Type B pancreatic cell (in vitro differentiated cells): ENCODE results near the gene CPNE1. TPM values are rescaled to one million over a fixed set of nuclear protein-coding genes. Genes with fewer than 3 reads are reported as not detected.

ENCODE experiments used
- DNase-seq: peaks from one replicate; pipeline ENCODE4 v3.0.0; 2021; ENCODE audit warnings: mixed read lengths; ENCODE audit not compliant: unreplicated experiment; ENCODE audit errors: extremely low spot score
- H3K27ac Mint-ChIP-seq: 2 replicates; pipeline ENCODE4 v1.8.0; 2021; ENCODE audit warnings: mild to moderate bottlenecking, mixed read lengths
- H3K27me3 Mint-ChIP-seq: 2 replicates; pipeline ENCODE4 v1.8.0; 2021; ENCODE audit warnings: mixed read lengths
- H3K36me3 Mint-ChIP-seq: 2 replicates; pipeline ENCODE4 v1.8.0; 2021; ENCODE audit warnings: mixed read lengths
- H3K4me1 Mint-ChIP-seq: one replicate; pipeline ENCODE4 v1.8.0; 2021; ENCODE audit warnings: mixed read lengths; ENCODE audit not compliant: unreplicated experiment
- H3K4me3 Mint-ChIP-seq: 2 replicates; pipeline ENCODE4 v1.8.0; 2021; ENCODE audit warnings: mild to moderate bottlenecking, mixed read lengths
- H3K9me3 Mint-ChIP-seq: 2 replicates; pipeline ENCODE4 v1.8.0; 2021; ENCODE audit warnings: mixed read lengths
- CTCF ChIP-seq: fragments of 200-600 bp; sonication (generic); conservative IDR thresholded peaks from 2 replicates; pipeline ENCODE4 v1.5.0; 2021; ENCODE audit warnings: antibody characterized with exemption, mild to moderate bottlenecking
- total RNA-seq: library from RNA; stranded (reverse); gene quantifications from 2 replicates; pipeline ENCODE4 v1.2.1, GENCODE V29; 2021; ENCODE audit warnings: low replicate concordance

CPNE1 gene
- total RNA-seq, 1 donor from 2014 or later, result 192 TPM

DNA sequence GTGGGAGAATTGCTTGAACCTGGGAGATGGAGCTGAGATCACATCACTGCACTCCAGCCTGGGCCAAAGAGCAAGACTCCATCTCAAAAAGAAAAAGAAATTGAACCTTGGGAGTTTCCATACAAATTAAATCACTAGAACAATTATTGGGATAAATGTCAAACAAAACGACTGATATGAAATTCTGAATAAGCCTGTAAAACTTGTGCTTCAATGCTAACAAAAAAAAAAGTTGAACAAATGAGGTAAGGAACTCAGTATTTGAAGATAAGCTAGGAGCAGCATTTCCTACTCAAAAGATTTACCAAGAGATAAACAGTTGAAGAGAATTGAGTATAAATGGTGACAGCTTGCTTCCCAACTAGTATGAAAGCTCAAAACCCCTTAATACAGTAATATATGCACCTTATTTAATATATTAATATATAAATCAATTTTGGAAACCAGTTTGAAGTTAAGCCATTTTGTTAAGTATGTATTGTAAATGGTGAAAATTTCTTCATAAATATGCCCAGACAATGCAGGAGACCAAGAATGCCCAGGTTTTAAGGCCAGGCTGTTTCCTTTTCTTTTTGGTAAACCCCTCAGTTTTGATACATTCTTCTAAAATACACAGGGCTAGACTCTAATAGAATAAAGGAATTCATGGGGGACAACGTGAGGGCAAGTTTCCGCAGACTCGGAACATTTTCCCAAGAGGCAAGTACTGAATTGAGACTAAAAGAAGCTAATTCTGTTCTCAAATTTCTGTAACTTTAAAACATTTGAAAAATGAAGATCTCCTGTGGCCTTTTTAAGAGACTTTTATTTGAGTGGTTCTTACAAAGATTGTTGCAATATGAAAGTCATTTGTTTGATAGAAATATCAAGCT, 38.4 kb upstream of the CPNE1 start:
- no peak for TF ChIP-seq CTCF
- Mint-ChIP-seq H3K27ac (no peak overlapping the region), H3K9me3 (no peaks in the 10 kb centered on the region), H3K36me3 (peaks cover 14% of the 10 kb centered on the region), H3K27me3 (no peaks in the 10 kb centered on the region), H3K4me1 (peaks cover 15% of the 10 kb centered on the region), H3K4me3 (no peak overlapping the region)
- no peak for DNase-seq

- DNase-seq, result no peak
- H3K27ac Mint-ChIP-seq, result peak overlapping the region; percentile 55
- H3K27me3 Mint-ChIP-seq, result no peaks in the 10 kb centered on the region
- H3K4me3 Mint-ChIP-seq, result peak overlapping the region; percentile 52
- H3K9me3 Mint-ChIP-seq, result no peaks in the 10 kb centered on the region
- H3K4me1 Mint-ChIP-seq, result peaks cover 23% of the 10 kb centered on the region
- H3K36me3 Mint-ChIP-seq, result peaks cover 14% of the 10 kb centered on the region
- no peak for TF ChIP-seq CTCF
Observed at GRCh38 chr20:35702051-35702823, 37.5 kb upstream of the CPNE1 start.

DNA sequence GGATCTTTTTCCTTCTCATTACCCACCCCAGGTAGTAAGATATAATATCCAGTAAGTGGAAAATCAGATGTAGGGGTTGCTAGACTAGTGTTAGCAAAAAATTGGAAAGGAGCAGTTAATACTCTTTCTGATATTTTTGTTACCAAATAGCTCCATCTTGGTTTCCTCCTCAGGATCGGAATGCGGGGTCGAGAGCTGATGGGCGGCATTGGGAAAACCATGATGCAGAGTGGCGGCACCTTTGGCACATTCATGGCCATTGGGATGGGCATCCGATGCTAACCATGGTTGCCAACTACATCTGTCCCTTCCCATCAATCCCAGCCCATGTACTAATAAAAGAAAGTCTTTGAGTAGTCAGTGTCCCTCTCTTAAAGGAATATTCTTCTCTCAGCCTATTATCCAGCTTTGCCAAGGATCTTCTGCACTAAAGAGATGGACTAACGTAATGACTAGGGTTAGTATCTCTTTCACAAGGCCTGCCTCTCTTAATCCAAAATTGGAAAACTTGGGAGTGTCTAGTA, 36.0 kb upstream of the CPNE1 start:
- Mint-ChIP-seq H3K9me3 (no peaks in the 10 kb centered on the region), H3K36me3 (peaks cover 11% of the 10 kb centered on the region), H3K27me3 (no peaks in the 10 kb centered on the region), H3K4me1 (peaks cover 23% of the 10 kb centered on the region), H3K4me3 (peak overlapping the region; percentile 92), H3K27ac (peak overlapping the region; percentile 85)
- DNase-seq, result no peak
- no peak for TF ChIP-seq CTCF

DNA sequence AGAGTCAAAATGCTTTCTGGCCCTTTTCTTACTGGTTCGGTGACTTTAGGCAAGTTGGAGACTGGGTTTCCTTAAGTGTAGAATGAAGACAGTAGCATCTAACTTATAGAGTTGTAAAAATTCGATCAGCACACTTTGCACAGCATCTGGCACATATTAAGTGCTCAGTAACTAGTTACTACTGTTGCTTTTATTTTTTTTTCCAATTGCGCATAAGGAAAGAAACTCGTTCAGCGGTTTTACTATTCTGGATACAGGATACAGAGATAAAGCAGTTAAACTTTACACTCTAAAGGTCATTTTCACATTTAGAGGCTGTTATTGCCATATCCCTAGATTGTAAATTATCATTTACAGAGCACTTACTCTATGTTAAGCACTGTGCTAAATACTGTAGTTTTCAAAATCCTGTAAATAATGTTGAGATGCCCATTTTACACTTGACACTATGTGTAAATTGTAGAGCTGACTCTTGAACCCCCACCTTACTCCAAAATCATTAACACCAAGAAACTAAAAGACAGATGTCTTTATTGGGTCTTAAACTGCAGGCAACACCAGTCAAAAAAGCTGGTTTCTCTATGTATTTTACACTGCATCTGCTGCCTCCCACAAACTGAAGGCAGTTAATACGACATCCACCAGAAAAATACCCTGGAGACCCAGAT, 35.4 kb upstream of the CPNE1 start:
- Mint-ChIP-seq H3K4me1 (peaks cover 23% of the 10 kb centered on the region), H3K4me3 (peak overlapping the region; percentile 92), H3K36me3 (peaks cover 11% of the 10 kb centered on the region), H3K27ac (peak overlapping the region; percentile 85), H3K27me3 (no peaks in the 10 kb centered on the region), H3K9me3 (no peaks in the 10 kb centered on the region)
- TF ChIP-seq CTCF, result no peak
- DNase-seq, result no peak
